HEK293T (cell line): ENCODE measurements around the gene CASP5.

Experiments
- CTCF ChIA-PET: fragments of 350-600 bp; formaldehyde crosslinking; extraction: SDS; loops from one replicate; lab custom pipeline; 2021; ENCODE audit warnings: antibody characterized with exemption, inconsistent platforms; lab: Yijun Ruan, JAX
- POLR2A ChIA-PET: fragments of 350-600 bp; formaldehyde crosslinking; extraction: SDS; loops from one replicate; lab custom pipeline; 2020; ENCODE audit warnings: antibody characterized with exemption, inconsistent platforms; lab: Yijun Ruan, JAX
- DNase-seq: peaks from one replicate; pipeline ENCODE4 v3.0.0; 2012; ENCODE audit warnings: mixed read lengths; ENCODE audit errors: extremely low spot score
- ARNT ChIP-seq: fragments of 450-650 bp; IDR thresholded peaks from 2 replicates; pipeline ENCODE4 v1.6.1; 2017; ENCODE audit warnings: mild to moderate bottlenecking
- BHLHE40 ChIP-seq: fragments of 450-650 bp; IDR thresholded peaks from 2 replicates; pipeline ENCODE4 v1.6.1; 2016; ENCODE audit warnings: mild to moderate bottlenecking, moderate library complexity, borderline replicate concordance
- CTBP1 ChIP-seq: fragments of 450-650 bp; IDR thresholded peaks from 2 replicates; pipeline ENCODE4 v1.6.1; 2016; ENCODE audit warnings: borderline replicate concordance
- ELF4 ChIP-seq: fragments of 450-650 bp; IDR thresholded peaks from 2 replicates; pipeline ENCODE4 v1.6.1; 2017; ENCODE audit warnings: antibody characterized with exemption
- FOXA1 ChIP-seq: fragments of 450-650 bp; IDR thresholded peaks from 2 replicates; pipeline ENCODE4 v1.6.1; 2016; ENCODE audit warnings: mild to moderate bottlenecking
- FOXK2 ChIP-seq: fragments of 450-650 bp; IDR thresholded peaks from 2 replicates; pipeline ENCODE4 v1.6.1; 2016; ENCODE audit warnings: mild to moderate bottlenecking
- FOXM1 ChIP-seq: fragments of 450-650 bp; IDR thresholded peaks from 2 replicates; pipeline ENCODE4 v1.6.1; 2017; ENCODE audit warnings: mild to moderate bottlenecking, borderline replicate concordance
- HDGF ChIP-seq: fragments of 450-650 bp; IDR thresholded peaks from 2 replicates; pipeline ENCODE4 v1.6.1; 2017; ENCODE audit warnings: antibody characterized with exemption, borderline replicate concordance
- L3MBTL2 ChIP-seq: fragments of 450-650 bp; conservative IDR thresholded peaks from 2 replicates; pipeline ENCODE4 v1.6.1; 2016; ENCODE audit warnings: mild to moderate bottlenecking
- LEF1 ChIP-seq: fragments of 450-650 bp; IDR thresholded peaks from 2 replicates; pipeline ENCODE4 v1.6.1; 2017; ENCODE audit warnings: mild to moderate bottlenecking, borderline replicate concordance
- NFRKB ChIP-seq: fragments of 450-650 bp; IDR thresholded peaks from 2 replicates; pipeline ENCODE4 v1.6.1; 2016; ENCODE audit warnings: mild to moderate bottlenecking, moderate library complexity
- PKNOX1 ChIP-seq: fragments of 450-650 bp; IDR thresholded peaks from 2 replicates; pipeline ENCODE4 v1.6.1; 2016
- SP1 ChIP-seq: fragments of 450-650 bp; IDR thresholded peaks from 2 replicates; pipeline ENCODE4 v1.6.1; 2017
- SUZ12 ChIP-seq: fragments of 450-650 bp; IDR thresholded peaks from 2 replicates; pipeline ENCODE4 v1.6.1; 2016; ENCODE audit warnings: mild to moderate bottlenecking
- TARDBP ChIP-seq: fragments of 450-650 bp; IDR thresholded peaks from 2 replicates; pipeline ENCODE4 v1.6.1; 2016
- ZNF384 ChIP-seq: fragments of 450-650 bp; IDR thresholded peaks from 2 replicates; pipeline ENCODE4 v1.6.1; 2016

Gene CASP5

GRCh38 chr11:105032495-105032894, 9.5 kb upstream of the CASP5 start:
- ChIA-PET CTCF (no interaction called here), POLR2A (no interaction called here)
- no peak for DNase-seq
- TF ChIP-seq FOXM1 (no peak), LEF1 (no peak), BHLHE40 (no peak), ZNF384 (no peak), HDGF (no peak), PKNOX1 (no peak), TARDBP (no peak), ARNT (no peak), L3MBTL2 (no peak), FOXA1 (no peak), FOXK2 (no peak)

- ChIA-PET CTCF (no interaction called here), POLR2A (no interaction called here)
- DNase-seq = no peak
- TF ChIP-seq SUZ12 (no peak), LEF1 (no peak), L3MBTL2 (no peak), PKNOX1 (no peak), HDGF (no peak), ELF4 (no peak), ARNT (no peak), ZNF384 (no peak), CTBP1 (no peak)
These were observed 4.7 kb upstream of the CASP5 start for GRCh38 chr11:105027678-105028077.

- no peak for DNase-seq
- POLR2A ChIA-PET = no interaction called here
- TF ChIP-seq NFRKB = no peak
- no peak for TF ChIP-seq ARNT
- TF ChIP-seq FOXA1 = no peak
- TF ChIP-seq LEF1 = no peak
- TF ChIP-seq L3MBTL2 = no peak
- TF ChIP-seq ELF4 = no peak
- no peak for TF ChIP-seq CTBP1
- TF ChIP-seq PKNOX1 = no peak
- TF ChIP-seq FOXK2 = no peak
- no peak for TF ChIP-seq TARDBP
- TF ChIP-seq SUZ12 = no peak
- no peak for TF ChIP-seq HDGF
- no peak for TF ChIP-seq SP1
- TF ChIP-seq FOXM1 = no peak
- TF ChIP-seq ZNF384 = no peak
- CTCF ChIA-PET = no interaction called here
These were observed 1.4 kb upstream of the CASP5 start for GRCh38 chr11:105024394-105024793.

GRCh38 chr11:105022527-105022926, 441 bp downstream of the CASP5 start:
- no peak for TF ChIP-seq FOXK2
- no peak for TF ChIP-seq LEF1
- no peak for TF ChIP-seq TARDBP
- no peak for TF ChIP-seq BHLHE40
- TF ChIP-seq HDGF = no peak
- no peak for TF ChIP-seq FOXM1
- TF ChIP-seq ELF4 = no peak
- no peak for TF ChIP-seq SP1
- no peak for TF ChIP-seq L3MBTL2
- TF ChIP-seq ARNT = no peak
- TF ChIP-seq ZNF384 = no peak
- TF ChIP-seq CTBP1 = no peak
- no peak for TF ChIP-seq PKNOX1
- no peak for TF ChIP-seq SUZ12
- no peak for TF ChIP-seq NFRKB
- TF ChIP-seq FOXA1 = no peak
- ChIA-PET CTCF (interaction anchor here (0.6 kb wide), 1 partner anchor 14 kb away, joined by 6 read pairs; no protein-coding TSS in a partner anchor), POLR2A (no interaction called here)
- no peak for DNase-seq

GRCh38 chr11:105007463-105007862, 15.5 kb downstream of the CASP5 start:
- ChIA-PET CTCF (no interaction called here), POLR2A (no interaction called here)
- no peak for DNase-seq
- TF ChIP-seq TARDBP (no peak), FOXK2 (no peak), NFRKB (no peak), L3MBTL2 (no peak)

GRCh38 chr11:105005451-105005845, 17.5 kb downstream of the CASP5 start:
- CTCF ChIA-PET = no interaction called here

More at GRCh38 chr11:105005451-105005845, 17.5 kb downstream of the CASP5 start:
- DNase-seq = no peak
- POLR2A ChIA-PET = no interaction called here
- TF ChIP-seq HDGF = no peak
- TF ChIP-seq ARNT = no peak
- TF ChIP-seq NFRKB = no peak
- no peak for TF ChIP-seq ZNF384
- no peak for TF ChIP-seq BHLHE40
- TF ChIP-seq ELF4 = no peak
- no peak for TF ChIP-seq CTBP1
- no peak for TF ChIP-seq SUZ12
- TF ChIP-seq FOXM1 = no peak
- no peak for TF ChIP-seq FOXA1
